Loucy (cell line): ENCODE results near the gene SHPK.

Experiments used
- H2AFZ ChIP-seq: fragments of 200-600 bp; sonication (generic); 2 replicates; pipeline ENCODE4 v1.6.0; 2016; ENCODE audit warnings: antibody characterized with exemption, mild to moderate bottlenecking, low read length, moderate library complexity
- H3F3A ChIP-seq: fragments of 200-600 bp; 2 replicates; pipeline ENCODE4 v1.6.0; 2016; ENCODE audit warnings: antibody characterized with exemption, low read depth, mild to moderate bottlenecking
- H3K27me3 ChIP-seq: fragments of 200-600 bp; sonication (generic); 2 replicates; pipeline ENCODE4 v1.6.1; 2014; ENCODE audit warnings: low read length, mild to moderate bottlenecking; ENCODE audit not compliant: insufficient read depth, poor library complexity, severe bottlenecking
- H3K36me3 ChIP-seq: fragments of 200-600 bp; sonication (generic); 2 replicates; pipeline ENCODE4 v1.6.1; 2016; ENCODE audit warnings: low read length; ENCODE audit not compliant: insufficient read depth
- H3K4me1 ChIP-seq: fragments of 200-600 bp; sonication (generic); 2 replicates; pipeline ENCODE4 v1.5.1; 2014; ENCODE audit warnings: low read length, mild to moderate bottlenecking; ENCODE audit not compliant: insufficient read depth, poor library complexity, severe bottlenecking
- H3K4me2 ChIP-seq: fragments of 200-600 bp; sonication (generic); 2 replicates; pipeline ENCODE4 v1.6.0; 2014; ENCODE audit warnings: antibody characterized with exemption, low read length, low read depth, mild to moderate bottlenecking; ENCODE audit not compliant: poor library complexity, severe bottlenecking
- H3K4me3 ChIP-seq: fragments of 200-600 bp; sonication (generic); 2 replicates; pipeline ENCODE4 v1.5.1; 2014; ENCODE audit warnings: low read length, mild to moderate bottlenecking, mixed read lengths; ENCODE audit not compliant: poor library complexity, severe bottlenecking
- H3K79me2 ChIP-seq: fragments of 200-600 bp; sonication (generic); 2 replicates; pipeline ENCODE4 v1.6.1; 2014; ENCODE audit warnings: low read length; ENCODE audit not compliant: insufficient read depth
- H3K9ac ChIP-seq: fragments of 200-600 bp; sonication (generic); 2 replicates; pipeline ENCODE4 v1.6.0; 2014; ENCODE audit warnings: mild to moderate bottlenecking, low read depth, low read length, moderate library complexity; ENCODE audit not compliant: poor library complexity, severe bottlenecking
- H3K9me2 ChIP-seq: fragments of 200-600 bp; sonication (generic); replicated peaks from 2 replicates; pipeline ENCODE4 v1.6.1; 2016; ENCODE audit warnings: low read depth, low read length, mixed read lengths
- H3K9me3 ChIP-seq: fragments of 200-600 bp; sonication (generic); 2 replicates; pipeline ENCODE4 v1.6.1; 2014; ENCODE audit warnings: mild to moderate bottlenecking, antibody characterized with exemption, low read length, low read depth; ENCODE audit not compliant: insufficient read depth
- H4K20me1 ChIP-seq: fragments of 200-600 bp; sonication (generic); 2 replicates; pipeline ENCODE4 v1.6.0; 2014; ENCODE audit warnings: antibody characterized with exemption, low read length, mild to moderate bottlenecking; ENCODE audit not compliant: insufficient read depth, poor library complexity, severe bottlenecking
- CTCF ChIP-seq: fragments of 200-600 bp; sonication (generic); conservative IDR thresholded peaks from 2 replicates; pipeline ENCODE4 v1.5.1; 2014; ENCODE audit warnings: mild to moderate bottlenecking, antibody characterized with exemption, low read length
- EZH2phosphoT487 ChIP-seq: fragments of 200-600 bp; IDR thresholded peaks from 2 replicates; pipeline ENCODE4 v1.6.1; 2018; ENCODE audit warnings: antibody characterized with exemption, mild to moderate bottlenecking, moderate library complexity, borderline replicate concordance

The SHPK gene

GRCh38 chr17:3613124-3613523 lies 22.9 kb downstream of the SHPK start:
- Histone ChIP-seq H3K79me2 (no peaks in the 10 kb centered on the region), H3K27me3 (no peaks in the 10 kb centered on the region), H4K20me1 (no peaks in the 10 kb centered on the region), H3K36me3 (peaks cover 45% of the 10 kb centered on the region; the same call in 1 of the 2 replicates), H3K9me2 (no peaks in the 10 kb centered on the region), H3K9ac (no peak overlapping the region), H2AFZ (no peak overlapping the region), H3K4me1 (no peaks in the 10 kb centered on the region), H3K9me3 (no peaks in the 10 kb centered on the region), H3K4me3 (no peak overlapping the region), H3K4me2 (no peak overlapping the region), H3F3A (no peaks in the 10 kb centered on the region)
- TF ChIP-seq EZH2phosphoT487 (no peak), CTCF (no peak)

DNA sequence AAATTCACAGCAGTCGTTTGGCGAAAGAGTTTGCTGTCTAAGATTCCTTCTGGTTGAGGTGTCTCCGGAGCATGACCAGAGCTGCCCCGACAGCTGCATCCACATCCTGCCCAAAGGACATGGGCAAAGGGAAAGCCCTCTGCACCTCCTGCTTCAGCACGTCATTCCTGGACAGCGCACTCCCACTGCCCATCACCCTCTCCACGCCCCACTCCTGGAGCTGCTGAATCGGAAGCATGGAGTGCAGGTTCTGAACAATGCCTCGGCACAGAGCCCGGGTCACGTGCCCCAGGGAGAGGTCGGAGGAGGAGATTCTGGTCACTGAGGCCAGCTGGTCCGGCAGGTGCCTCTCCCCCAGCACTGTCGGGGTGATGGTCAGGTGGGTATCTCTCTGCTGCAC lies 25.5 kb downstream of the SHPK start:
- peaks cover 27% of the 10 kb centered on the region; the same call in 1 of the 2 replicates for H3K36me3 ChIP-seq
- TF ChIP-seq CTCF (no peak), EZH2phosphoT487 (no peak)

DNA sequence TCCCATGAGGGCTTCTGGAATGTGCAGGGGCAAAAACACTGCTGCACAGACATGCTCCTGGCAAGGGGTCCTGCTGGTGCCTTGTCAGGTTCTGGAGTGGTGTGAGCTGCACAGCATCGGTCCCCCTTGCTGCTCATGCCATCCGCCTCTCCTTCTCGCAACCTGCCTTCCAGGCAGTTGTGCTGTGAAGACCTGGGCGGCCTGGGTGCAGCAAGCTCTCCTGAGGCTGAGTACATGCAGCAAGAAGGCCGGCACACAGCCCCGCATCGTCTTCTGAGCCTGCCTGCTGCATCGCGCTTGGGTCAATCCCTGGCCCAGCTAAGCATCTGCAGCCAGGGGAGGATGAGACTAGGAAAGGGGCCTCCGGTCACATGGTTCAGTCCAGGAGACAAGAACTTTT lies 26.4 kb downstream of the SHPK start:
- H3K9me2 ChIP-seq, result no peaks in the 10 kb centered on the region
- no peaks in the 10 kb centered on the region for H3K79me2 ChIP-seq

More for the DNA sequence above, 25.5 kb downstream of the SHPK start:
- no peaks in the 10 kb centered on the region for H3F3A ChIP-seq
- H3K9me2 ChIP-seq, result no peaks in the 10 kb centered on the region
- no peaks in the 10 kb centered on the region for H3K9me3 ChIP-seq
- no peak overlapping the region for H2AFZ ChIP-seq
- H3K4me2 ChIP-seq, result no peak overlapping the region
- no peak overlapping the region for H3K9ac ChIP-seq
- H3K4me1 ChIP-seq, result no peaks in the 10 kb centered on the region
- no peaks in the 10 kb centered on the region for H3K79me2 ChIP-seq
- no peaks in the 10 kb centered on the region for H3K27me3 ChIP-seq
- H3K4me3 ChIP-seq, result no peak overlapping the region
- H4K20me1 ChIP-seq, result no peaks in the 10 kb centered on the region

More for the DNA sequence above, 26.4 kb downstream of the SHPK start:
- H3K4me3 ChIP-seq, result no peak overlapping the region
- no peaks in the 10 kb centered on the region for H3K9me3 ChIP-seq
- H4K20me1 ChIP-seq, result no peaks in the 10 kb centered on the region
- H3K9ac ChIP-seq, result no peak overlapping the region
- H3K27me3 ChIP-seq, result no peaks in the 10 kb centered on the region
- no peak overlapping the region for H2AFZ ChIP-seq
- no peaks in the 10 kb centered on the region for H3K4me1 ChIP-seq
- no peak for TF ChIP-seq EZH2phosphoT487
- TF ChIP-seq CTCF, result no peak
- peaks cover 20% of the 10 kb centered on the region; the same call in 1 of the 2 replicates for H3K36me3 ChIP-seq
- H3F3A ChIP-seq, result no peaks in the 10 kb centered on the region
- no peak overlapping the region for H3K4me2 ChIP-seq
